Gastroesophageal sphincter (tissue), 3 donors: ENCODE measurements around the gene LNX1.

ENCODE experiments used
- EP300 ChIP-seq: sonication (generic); formaldehyde crosslinking; IDR thresholded peaks from one replicate; pipeline ENCODE4 v1.6.1; 2017; ENCODE audit warnings: antibody characterized with exemption, mild to moderate bottlenecking
- POLR2A ChIP-seq, 2 donors: fragments of 450-650 bp; IDR thresholded peaks; one replicate each; pipeline ENCODE4 v1.6.1; 2017; ENCODE audit warnings: antibody characterized with exemption in 2 of 2, mild to moderate bottlenecking in 2 of 2, moderate library complexity in 1 of 2
- POLR2AphosphoS5 ChIP-seq: sonication (generic); formaldehyde crosslinking; IDR thresholded peaks from one replicate; pipeline ENCODE4 v1.6.1; 2017; ENCODE audit warnings: antibody characterized with exemption
- TF ChIP-seq, protein P1 (sequence below), 4 experiments: fragments of 200-600 bp in 2 of 4; fragments of 450-650 bp in 2 of 4; sonication (generic) in 1 of 4; IDR thresholded peaks; one replicate each; pipeline ENCODE4 v1.5.1; 2017 to 2019; ENCODE audit warnings: antibody characterized with exemption in 4 of 4, mild to moderate bottlenecking in 2 of 4, moderate library complexity in 2 of 4

DNA sequence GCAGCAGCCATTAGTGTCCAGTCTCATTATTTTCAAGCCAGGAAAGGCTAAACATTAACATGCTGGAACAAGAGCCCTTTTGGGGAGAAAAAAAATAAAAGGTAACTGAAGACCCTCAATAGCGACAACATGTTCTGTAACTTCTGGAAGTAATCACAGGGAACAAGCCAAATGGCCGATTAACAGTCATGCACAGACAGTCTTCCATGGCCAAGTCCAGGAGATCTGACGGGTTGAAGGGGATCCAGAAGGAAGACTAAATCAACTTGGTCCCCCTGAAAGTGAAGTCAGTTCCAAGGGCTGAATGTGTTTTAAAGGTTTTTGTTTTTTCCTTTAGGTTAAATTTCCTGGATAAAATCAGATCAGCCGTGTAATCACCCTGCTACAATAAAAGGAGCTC is 52.5 kb downstream of the LNX1 start:
- TF ChIP-seq POLR2AphosphoS5 (no peak), POLR2A (IDR thresholded peaks at IDR 0.05) (no peak), EP300 (no peak)
- TF ChIP-seq, protein P1, sequence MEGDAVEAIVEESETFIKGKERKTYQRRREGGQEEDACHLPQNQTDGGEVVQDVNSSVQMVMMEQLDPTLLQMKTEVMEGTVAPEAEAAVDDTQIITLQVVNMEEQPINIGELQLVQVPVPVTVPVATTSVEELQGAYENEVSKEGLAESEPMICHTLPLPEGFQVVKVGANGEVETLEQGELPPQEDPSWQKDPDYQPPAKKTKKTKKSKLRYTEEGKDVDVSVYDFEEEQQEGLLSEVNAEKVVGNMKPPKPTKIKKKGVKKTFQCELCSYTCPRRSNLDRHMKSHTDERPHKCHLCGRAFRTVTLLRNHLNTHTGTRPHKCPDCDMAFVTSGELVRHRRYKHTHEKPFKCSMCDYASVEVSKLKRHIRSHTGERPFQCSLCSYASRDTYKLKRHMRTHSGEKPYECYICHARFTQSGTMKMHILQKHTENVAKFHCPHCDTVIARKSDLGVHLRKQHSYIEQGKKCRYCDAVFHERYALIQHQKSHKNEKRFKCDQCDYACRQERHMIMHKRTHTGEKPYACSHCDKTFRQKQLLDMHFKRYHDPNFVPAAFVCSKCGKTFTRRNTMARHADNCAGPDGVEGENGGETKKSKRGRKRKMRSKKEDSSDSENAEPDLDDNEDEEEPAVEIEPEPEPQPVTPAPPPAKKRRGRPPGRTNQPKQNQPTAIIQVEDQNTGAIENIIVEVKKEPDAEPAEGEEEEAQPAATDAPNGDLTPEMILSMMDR (IDR thresholded peaks at IDR 0.05): no peak
